Measurements from ENCODE around the gene CBARP. TPM values are rescaled to one million over a fixed set of nuclear protein-coding genes. Genes with fewer than 3 reads are reported as not detected.

CBARP gene
- total and polyA plus RNA-seq, 2 of the 13 experiments (the other 11 are each of a cell fraction or from before 2014, with no cell fraction given), result 1.2 to 1.4 TPM

- TF ChIP-seq, protein P1, sequence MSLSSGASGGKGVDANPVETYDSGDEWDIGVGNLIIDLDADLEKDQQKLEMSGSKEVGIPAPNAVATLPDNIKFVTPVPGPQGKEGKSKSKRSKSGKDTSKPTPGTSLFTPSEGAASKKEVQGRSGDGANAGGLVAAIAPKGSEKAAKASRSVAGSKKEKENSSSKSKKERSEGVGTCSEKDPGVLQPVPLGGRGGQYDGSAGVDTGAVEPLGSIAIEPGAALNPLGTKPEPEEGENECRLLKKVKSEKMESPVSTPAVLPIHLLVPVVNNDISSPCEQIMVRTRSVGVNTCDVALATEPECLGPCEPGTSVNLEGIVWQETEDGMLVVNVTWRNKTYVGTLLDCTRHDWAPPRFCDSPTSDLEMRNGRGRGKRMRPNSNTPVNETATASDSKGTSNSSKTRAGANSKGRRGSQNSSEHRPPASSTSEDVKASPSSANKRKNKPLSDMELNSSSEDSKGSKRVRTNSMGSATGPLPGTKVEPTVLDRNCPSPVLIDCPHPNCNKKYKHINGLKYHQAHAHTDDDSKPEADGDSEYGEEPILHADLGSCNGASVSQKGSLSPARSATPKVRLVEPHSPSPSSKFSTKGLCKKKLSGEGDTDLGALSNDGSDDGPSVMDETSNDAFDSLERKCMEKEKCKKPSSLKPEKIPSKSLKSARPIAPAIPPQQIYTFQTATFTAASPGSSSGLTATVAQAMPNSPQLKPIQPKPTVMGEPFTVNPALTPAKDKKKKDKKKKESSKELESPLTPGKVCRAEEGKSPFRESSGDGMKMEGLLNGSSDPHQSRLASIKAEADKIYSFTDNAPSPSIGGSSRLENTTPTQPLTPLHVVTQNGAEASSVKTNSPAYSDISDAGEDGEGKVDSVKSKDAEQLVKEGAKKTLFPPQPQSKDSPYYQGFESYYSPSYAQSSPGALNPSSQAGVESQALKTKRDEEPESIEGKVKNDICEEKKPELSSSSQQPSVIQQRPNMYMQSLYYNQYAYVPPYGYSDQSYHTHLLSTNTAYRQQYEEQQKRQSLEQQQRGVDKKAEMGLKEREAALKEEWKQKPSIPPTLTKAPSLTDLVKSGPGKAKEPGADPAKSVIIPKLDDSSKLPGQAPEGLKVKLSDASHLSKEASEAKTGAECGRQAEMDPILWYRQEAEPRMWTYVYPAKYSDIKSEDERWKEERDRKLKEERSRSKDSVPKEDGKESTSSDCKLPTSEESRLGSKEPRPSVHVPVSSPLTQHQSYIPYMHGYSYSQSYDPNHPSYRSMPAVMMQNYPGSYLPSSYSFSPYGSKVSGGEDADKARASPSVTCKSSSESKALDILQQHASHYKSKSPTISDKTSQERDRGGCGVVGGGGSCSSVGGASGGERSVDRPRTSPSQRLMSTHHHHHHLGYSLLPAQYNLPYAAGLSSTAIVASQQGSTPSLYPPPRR (CRISPR knock-in tag; IDR thresholded peaks at IDR 0.05; ENCODE audit: borderline replicate concordance), result peak; percentile 18; the same call in 1 of the 2 replicates
- TF ChIP-seq MXI1 (IDR thresholded peaks at IDR 0.05; ENCODE audit: borderline replicate concordance, low read depth, low read length), result peak; percentile 31; the same call in 1 of the 3 replicates
- 0 out of 2 replicates have a peak, but pooled peaks have one; percentile 59 for TF ChIP-seq ZNF557 (CRISPR knock-in tag; IDR thresholded peaks at IDR 0.05)
- peak; percentile 56 for TF ChIP-seq YY1 (IDR thresholded peaks at IDR 0.05; ENCODE audit: insufficient read depth, insufficient replicate concordance, low read depth, low read length)
- TF ChIP-seq SOX13 (IDR thresholded peaks at IDR 0.05), result peak; percentile 76
- TF ChIP-seq SOX13 (CRISPR knock-in tag; conservative IDR thresholded peaks at IDR 0.05 in 1 of 2, IDR thresholded peaks at IDR 0.05 in 1 of 2), result peak; percentile 51 to 92; a peak in 2 of 4 replicates
- no peak for TF ChIP-seq NR2F6 (IDR thresholded peaks at IDR 0.05)
- peak; percentile 56; the same call in 1 of the 2 replicates for TF ChIP-seq NR2F6 (CRISPR knock-in tag; IDR thresholded peaks at IDR 0.05)
- peak; percentile 9; the same call in 1 of the 2 replicates for TF ChIP-seq ZNF543 (CRISPR knock-in tag; IDR thresholded peaks at IDR 0.05)
- peak; percentile 5 for TF ChIP-seq HNRNPLL (IDR thresholded peaks at IDR 0.05; ENCODE audit: low read depth, low read length, poor library complexity, severe bottlenecking)
- 0 out of 2 replicates have a peak, but pooled peaks have one; percentile 42 for TF ChIP-seq ZXDC (CRISPR knock-in tag; IDR thresholded peaks at IDR 0.05)
- TF ChIP-seq HBP1 (CRISPR knock-in tag; IDR thresholded peaks at IDR 0.05; ENCODE audit: low read depth), result peak; percentile 29; the same call in 1 of the 2 replicates
- no peak for TF ChIP-seq ZNF432 (CRISPR knock-in tag; IDR thresholded peaks at IDR 0.05; ENCODE audit: borderline replicate concordance)
- TF ChIP-seq KDM6A (CRISPR knock-in tag; IDR thresholded peaks at IDR 0.05; ENCODE audit: low read depth), result 0 out of 2 replicates have a peak, but pooled peaks have one; percentile 23
- TF ChIP-seq, protein P2, sequence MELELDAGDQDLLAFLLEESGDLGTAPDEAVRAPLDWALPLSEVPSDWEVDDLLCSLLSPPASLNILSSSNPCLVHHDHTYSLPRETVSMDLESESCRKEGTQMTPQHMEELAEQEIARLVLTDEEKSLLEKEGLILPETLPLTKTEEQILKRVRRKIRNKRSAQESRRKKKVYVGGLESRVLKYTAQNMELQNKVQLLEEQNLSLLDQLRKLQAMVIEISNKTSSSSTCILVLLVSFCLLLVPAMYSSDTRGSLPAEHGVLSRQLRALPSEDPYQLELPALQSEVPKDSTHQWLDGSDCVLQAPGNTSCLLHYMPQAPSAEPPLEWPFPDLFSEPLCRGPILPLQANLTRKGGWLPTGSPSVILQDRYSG (CRISPR knock-in tag; IDR thresholded peaks at IDR 0.05), result 0 out of 2 replicates have a peak, but pooled peaks have one; percentile 61
- TF ChIP-seq NFYB (CRISPR knock-in tag; IDR thresholded peaks at IDR 0.05), result peak; percentile 62
- TF ChIP-seq MEIS1 (CRISPR knock-in tag; IDR thresholded peaks at IDR 0.05; ENCODE audit: borderline replicate concordance), result 0 out of 2 replicates have a peak, but pooled peaks have one; percentile 26
- peak; percentile 39; the same call in 1 of the 2 replicates for TF ChIP-seq PHF20 (CRISPR knock-in tag; IDR thresholded peaks at IDR 0.05)
- peak; percentile 24; the same call in 1 of the 2 replicates for TF ChIP-seq RFX1 (IDR thresholded peaks at IDR 0.05)
- no peak for TF ChIP-seq ZNF350 (CRISPR knock-in tag; IDR thresholded peaks at IDR 0.05; ENCODE audit: borderline replicate concordance, low read depth)
Observed at GRCh38 chr19:1249298-1249989, 11.6 kb upstream of the CBARP start (continued).
